ENCODE measurements around the gene SPON1.

SPON1 gene

DNA sequence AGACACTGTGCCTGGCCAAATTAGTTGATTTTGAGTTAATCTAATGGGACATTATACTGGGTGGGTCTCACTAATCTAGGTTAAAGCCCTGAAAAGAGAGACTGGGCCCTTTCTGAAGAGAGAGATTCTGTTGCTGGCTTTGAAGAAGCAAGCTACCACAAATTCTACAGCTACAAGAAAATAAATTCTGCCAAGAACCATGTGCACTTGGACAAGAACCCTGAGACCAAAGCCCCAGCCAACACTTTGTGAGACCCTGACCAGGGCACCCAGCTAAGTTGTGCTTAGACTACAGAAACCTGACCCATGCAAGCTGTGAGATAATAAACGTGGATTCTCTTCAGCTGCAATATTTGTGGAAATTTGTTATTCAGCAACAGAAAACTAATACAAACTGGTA is 20.1 kb upstream of the SPON1 start:
- no peak for TF ChIP-seq CTCF (IDR thresholded peaks at IDR 0.05; ENCODE audit: low read depth, low read length, missing control alignments)
- Histone ChIP-seq H3K27me3 (replicated peaks) (no peaks in the 10 kb centered on the region), H3K4me3 (ENCODE audit: low read depth, low read length) (no peak overlapping the region), H3K36me3 (replicated peaks) (no peaks in the 10 kb centered on the region), H3K27ac (no peak overlapping the region)
- in situ Hi-C loops (cut with HindIII; ENCODE audit: low pct_ligation_motif_present, low sequenced_read_pairs), result no loop called here
- DNase-seq, result no peak

GRCh38 chr11:13942971-13943381 is 19.5 kb upstream of the SPON1 start:
- Histone ChIP-seq H3K4me3 (ENCODE audit: low read depth, low read length) (no peak overlapping the region), H3K27ac (no peak overlapping the region), H3K27me3 (replicated peaks) (no peaks in the 10 kb centered on the region), H3K36me3 (replicated peaks) (no peaks in the 10 kb centered on the region)
- no peak for TF ChIP-seq CTCF (IDR thresholded peaks at IDR 0.05; ENCODE audit: low read depth, low read length, missing control alignments)
- in situ Hi-C loops (cut with HindIII; ENCODE audit: low pct_ligation_motif_present, low sequenced_read_pairs), result no loop called here
- DNase-seq, result peak; percentile 40

- TF ChIP-seq CTCF (IDR thresholded peaks at IDR 0.05; ENCODE audit: low read depth, low read length, missing control alignments), result no peak
- Histone ChIP-seq H3K4me3 (ENCODE audit: low read depth, low read length) (no peak overlapping the region), H3K27ac (no peak overlapping the region), H3K36me3 (replicated peaks) (no peaks in the 10 kb centered on the region), H3K27me3 (replicated peaks) (no peaks in the 10 kb centered on the region)
- in situ Hi-C loops (cut with HindIII; ENCODE audit: low pct_ligation_motif_present, low sequenced_read_pairs), result no loop called here
- no peak for DNase-seq
These were observed 18.5 kb upstream of the SPON1 start for GRCh38 chr11:13944016-13944415.

- DNase-seq, result no peak
- in situ Hi-C loops (cut with HindIII; ENCODE audit: low pct_ligation_motif_present, low sequenced_read_pairs), result no loop called here
- Histone ChIP-seq H3K4me3 (ENCODE audit: low read depth, low read length) (no peak overlapping the region), H3K27ac (no peak overlapping the region), H3K27me3 (replicated peaks) (no peaks in the 10 kb centered on the region), H3K36me3 (replicated peaks) (no peaks in the 10 kb centered on the region)
- no peak for TF ChIP-seq CTCF (IDR thresholded peaks at IDR 0.05; ENCODE audit: low read depth, low read length, missing control alignments)
These were observed 17.6 kb upstream of the SPON1 start for GRCh38 chr11:13944911-13945425.

GRCh38 chr11:13947379-13947778 is 15.1 kb upstream of the SPON1 start:
- no peak for TF ChIP-seq CTCF (IDR thresholded peaks at IDR 0.05; ENCODE audit: low read depth, low read length, missing control alignments)
- no peaks in the 10 kb centered on the region for H3K27me3 ChIP-seq (replicated peaks)
- H3K27ac ChIP-seq, result no peak overlapping the region
- no peaks in the 10 kb centered on the region for H3K36me3 ChIP-seq (replicated peaks)
- in situ Hi-C loops (cut with HindIII; ENCODE audit: low pct_ligation_motif_present, low sequenced_read_pairs), result no loop called here
- H3K4me3 ChIP-seq (ENCODE audit: low read depth, low read length), result no peak overlapping the region
- DNase-seq, result no peak

DNA sequence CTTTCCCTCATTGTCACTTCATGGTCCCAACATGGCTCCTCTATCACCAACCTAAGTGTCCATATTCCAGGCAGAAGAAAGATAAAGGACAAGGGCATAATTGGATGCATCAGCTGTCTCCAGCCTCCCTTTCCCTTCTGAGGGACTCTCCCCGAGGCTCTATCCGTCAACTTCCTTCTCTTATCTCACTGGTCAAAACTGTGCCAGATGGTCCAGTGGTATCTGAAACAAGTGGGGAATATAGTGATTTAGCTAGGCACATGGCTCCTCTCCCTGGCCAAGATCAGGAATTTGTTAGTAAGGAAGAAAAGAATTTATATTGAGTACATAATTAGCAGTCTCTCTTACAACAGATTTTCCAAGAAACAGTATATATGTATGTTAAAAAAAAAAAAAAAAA is 12.6 kb upstream of the SPON1 start:
- H3K27me3 ChIP-seq (replicated peaks), result peaks cover 9% of the 10 kb centered on the region
- no peak for DNase-seq
- no peak for TF ChIP-seq CTCF (IDR thresholded peaks at IDR 0.05; ENCODE audit: low read depth, low read length, missing control alignments)
- no peak overlapping the region for H3K4me3 ChIP-seq (ENCODE audit: low read depth, low read length)
- H3K36me3 ChIP-seq (replicated peaks), result no peaks in the 10 kb centered on the region
- in situ Hi-C loops (cut with HindIII; ENCODE audit: low pct_ligation_motif_present, low sequenced_read_pairs), result no loop called here
- H3K27ac ChIP-seq, result no peak overlapping the region
